Astrocyte (in vitro differentiated cells and primary cell): ENCODE results near the gene FGA. TPM values are rescaled to one million over a fixed set of nuclear protein-coding genes. Genes with fewer than 3 reads are reported as not detected.

Source experiments
- DNase-seq: peaks from one replicate; pipeline ENCODE4 v3.0.0-alpha.2; 2010; ENCODE audit warnings: low read depth
- FAIRE-seq: peaks from 2 replicates; lab custom pipeline; 2011; peaks lifted over from hg19 to GRCh38; lab: Jason Lieb, UNC
- H2AFZ ChIP-seq: 2 replicates; pipeline ENCODE4 v1.6.0; 2012; ENCODE audit warnings: low read depth, low read length, inconsistent platforms
- H3K27ac ChIP-seq: 2 replicates; pipeline ENCODE4 v1.5.1; 2011; ENCODE audit warnings: low read depth, low read length, inconsistent platforms
- H3K27me3 ChIP-seq: 2 replicates; pipeline ENCODE4 v1.6.0; 2011; ENCODE audit warnings: low read length, inconsistent platforms; ENCODE audit not compliant: insufficient read depth
- H3K36me3 ChIP-seq: 2 replicates; pipeline ENCODE4 v1.5.1; 2011; ENCODE audit warnings: low read length, inconsistent platforms; ENCODE audit not compliant: insufficient read depth
- H3K4me1 ChIP-seq: 2 replicates; pipeline ENCODE4 v1.5.1; 2011; ENCODE audit warnings: low read length, inconsistent platforms; ENCODE audit not compliant: insufficient read depth
- H3K4me2 ChIP-seq: 2 replicates; pipeline ENCODE4 v1.6.0; 2012; ENCODE audit warnings: low read length, inconsistent platforms
- H3K4me3 ChIP-seq: 2 replicates; pipeline ENCODE4 v1.5.1; 2011; ENCODE audit warnings: low read depth, mild to moderate bottlenecking, low read length, inconsistent platforms; ENCODE audit not compliant: insufficient read depth
- H3K79me2 ChIP-seq: 2 replicates; pipeline ENCODE4 v1.6.0; 2012; ENCODE audit warnings: mild to moderate bottlenecking, low read length, inconsistent platforms; ENCODE audit not compliant: insufficient read depth
- H3K9ac ChIP-seq: 2 replicates; pipeline ENCODE4 v1.6.0; 2012; ENCODE audit warnings: mild to moderate bottlenecking, low read length, inconsistent platforms
- H3K9me3 ChIP-seq: 2 replicates; pipeline ENCODE4 v1.5.1; 2012; ENCODE audit warnings: low read depth, mild to moderate bottlenecking, low read length, inconsistent platforms; ENCODE audit not compliant: insufficient read depth
- H4K20me1 ChIP-seq: 2 replicates; pipeline ENCODE4 v1.6.0; 2012; ENCODE audit warnings: low read length, inconsistent platforms; ENCODE audit not compliant: insufficient read depth
- H3K27ac Mint-ChIP-seq: one replicate; pipeline ENCODE4 v1.8.0; 2021; ENCODE audit warnings: mild to moderate bottlenecking, mixed read lengths; ENCODE audit not compliant: unreplicated experiment
- H3K27me3 Mint-ChIP-seq: one replicate; pipeline ENCODE4 v1.8.0; 2021; ENCODE audit warnings: low read depth, mixed read lengths; ENCODE audit not compliant: unreplicated experiment
- H3K36me3 Mint-ChIP-seq: one replicate; pipeline ENCODE4 v1.8.0; 2021; ENCODE audit warnings: low read depth, mixed read lengths; ENCODE audit not compliant: unreplicated experiment
- H3K4me1 Mint-ChIP-seq: one replicate; pipeline ENCODE4 v1.8.0; 2021; ENCODE audit warnings: low read depth, mixed read lengths; ENCODE audit not compliant: unreplicated experiment
- H3K4me3 Mint-ChIP-seq: one replicate; pipeline ENCODE4 v1.8.0; 2021; ENCODE audit warnings: mild to moderate bottlenecking, moderate library complexity, mixed read lengths; ENCODE audit not compliant: unreplicated experiment
- H3K9me3 Mint-ChIP-seq: one replicate; pipeline ENCODE4 v1.8.0; 2021; ENCODE audit warnings: mild to moderate bottlenecking, mixed read lengths; ENCODE audit not compliant: unreplicated experiment
- EZH2 ChIP-seq: IDR thresholded peaks from 2 replicates; pipeline ENCODE4 v1.6.1; 2012; ENCODE audit warnings: mild to moderate bottlenecking, low read length, inconsistent platforms; ENCODE audit not compliant: insufficient read depth
- total RNA-seq: library from RNA; stranded (reverse); gene quantifications from 2 replicates; pipeline ENCODE4 v1.2.1, GENCODE V29; 2021
- TF ChIP-seq, protein P1 (sequence below): IDR thresholded peaks from 2 replicates; pipeline ENCODE4 v1.5.1; 2011; ENCODE audit warnings: low read depth, mild to moderate bottlenecking, inconsistent platforms, low read length, moderate library complexity; ENCODE audit not compliant: insufficient read depth

FGA gene
- total RNA-seq, 1 donor from 2014 or later: not detected

DNA sequence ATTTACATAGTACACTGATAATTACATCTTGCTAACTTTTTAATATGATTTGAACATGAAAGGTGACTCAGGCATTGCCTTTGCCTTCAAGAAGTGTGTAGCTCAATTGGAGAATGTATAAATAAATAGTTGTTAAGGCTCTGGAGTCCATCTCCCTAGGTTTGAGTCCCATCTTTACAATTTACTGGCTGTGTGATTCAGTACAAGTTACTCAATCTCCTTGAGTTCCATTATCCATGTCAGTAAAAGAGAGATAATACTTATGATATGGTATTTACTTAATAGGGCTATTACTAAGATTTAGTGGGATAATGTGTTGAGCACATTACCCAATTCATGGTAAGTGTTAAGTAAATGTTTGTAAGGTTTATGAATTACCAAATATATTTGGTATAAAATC lies 23.8 kb upstream of the FGA start:
- H3K9me3 ChIP-seq: no peaks in the 10 kb centered on the region
- FAIRE-seq (no peak), DNase-seq (no peak)
- no peaks in the 10 kb centered on the region for H3K4me1 ChIP-seq
- Mint-ChIP-seq H3K4me3 (no peak overlapping the region), H3K36me3 (no peaks in the 10 kb centered on the region), H3K9me3 (no peaks in the 10 kb centered on the region), H3K27me3 (no peaks in the 10 kb centered on the region), H3K4me1 (no peaks in the 10 kb centered on the region), H3K27ac (no peak overlapping the region)
- H3K79me2 ChIP-seq: no peaks in the 10 kb centered on the region
- TF ChIP-seq, protein P1, sequence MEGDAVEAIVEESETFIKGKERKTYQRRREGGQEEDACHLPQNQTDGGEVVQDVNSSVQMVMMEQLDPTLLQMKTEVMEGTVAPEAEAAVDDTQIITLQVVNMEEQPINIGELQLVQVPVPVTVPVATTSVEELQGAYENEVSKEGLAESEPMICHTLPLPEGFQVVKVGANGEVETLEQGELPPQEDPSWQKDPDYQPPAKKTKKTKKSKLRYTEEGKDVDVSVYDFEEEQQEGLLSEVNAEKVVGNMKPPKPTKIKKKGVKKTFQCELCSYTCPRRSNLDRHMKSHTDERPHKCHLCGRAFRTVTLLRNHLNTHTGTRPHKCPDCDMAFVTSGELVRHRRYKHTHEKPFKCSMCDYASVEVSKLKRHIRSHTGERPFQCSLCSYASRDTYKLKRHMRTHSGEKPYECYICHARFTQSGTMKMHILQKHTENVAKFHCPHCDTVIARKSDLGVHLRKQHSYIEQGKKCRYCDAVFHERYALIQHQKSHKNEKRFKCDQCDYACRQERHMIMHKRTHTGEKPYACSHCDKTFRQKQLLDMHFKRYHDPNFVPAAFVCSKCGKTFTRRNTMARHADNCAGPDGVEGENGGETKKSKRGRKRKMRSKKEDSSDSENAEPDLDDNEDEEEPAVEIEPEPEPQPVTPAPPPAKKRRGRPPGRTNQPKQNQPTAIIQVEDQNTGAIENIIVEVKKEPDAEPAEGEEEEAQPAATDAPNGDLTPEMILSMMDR: no peak
- no peak for TF ChIP-seq EZH2
- H4K20me1 ChIP-seq: no peaks in the 10 kb centered on the region
- no peak overlapping the region for H3K4me2 ChIP-seq
- no peak overlapping the region for H3K4me3 ChIP-seq
- H3K27me3 ChIP-seq: peaks cover 2% of the 10 kb centered on the region
- H3K36me3 ChIP-seq: no peaks in the 10 kb centered on the region
- no peak overlapping the region for H2AFZ ChIP-seq
- no peak overlapping the region for H3K9ac ChIP-seq
- no peak overlapping the region for H3K27ac ChIP-seq

DNA sequence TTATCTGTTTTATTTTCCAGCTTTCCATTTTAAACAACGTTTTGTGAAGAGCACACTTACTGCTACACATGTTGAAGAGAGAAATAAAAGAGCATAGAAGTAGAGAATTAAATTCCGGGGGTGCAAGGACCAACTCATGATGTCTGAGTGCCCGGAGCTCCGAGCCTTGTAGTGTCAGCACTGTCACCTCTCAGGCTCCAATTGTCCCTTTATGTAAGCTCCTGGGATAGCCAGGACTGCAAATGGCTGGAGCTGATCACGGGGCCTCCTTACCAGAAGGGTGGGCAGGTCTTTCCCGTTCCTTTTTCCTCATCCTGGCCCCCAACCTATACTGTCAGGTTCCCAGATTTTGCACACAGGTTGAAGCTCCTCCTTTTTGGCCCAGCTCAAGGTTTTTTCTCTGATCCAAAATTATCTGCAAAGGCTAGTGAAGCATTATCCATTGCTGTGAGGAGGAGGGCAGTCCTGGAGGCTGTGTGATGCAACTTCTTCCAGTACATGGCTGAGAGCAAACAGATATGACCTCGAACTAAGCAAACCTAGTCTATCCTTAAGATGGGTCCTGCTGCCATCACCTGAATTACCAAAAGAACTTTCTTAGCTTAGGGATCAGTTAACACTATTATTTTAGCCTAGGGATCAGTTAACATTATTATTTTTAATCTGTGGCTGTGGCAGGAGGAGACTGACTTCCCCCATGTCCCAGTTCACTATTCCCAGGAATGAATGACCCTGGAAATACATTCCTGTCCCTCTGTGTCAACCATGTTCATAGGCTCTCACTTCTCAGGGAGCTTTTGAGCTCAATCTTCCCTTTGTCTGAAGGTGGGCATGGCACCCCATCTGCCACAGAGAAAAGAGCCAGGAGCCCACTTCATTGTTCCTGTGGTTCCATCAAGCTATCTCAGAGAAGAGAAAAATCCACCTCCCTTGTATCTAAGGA lies 22.2 kb upstream of the FGA start, which contains the start of gene FGG:
TSS of gene FGG (minus strand) at position 185 of the 943 bp plus-strand sequence. CDS start at position 138, 47 bp downstream.
- Histone ChIP-seq H3K27me3 (peaks cover 2% of the 10 kb centered on the region), H4K20me1 (no peaks in the 10 kb centered on the region), H3K4me2 (no peak within 1 kb of the TSS), H2AFZ (no peak within 1 kb of the TSS), H3K9me3 (no peaks in the 10 kb centered on the region), H3K79me2 (no peaks in the 10 kb centered on the region), H3K36me3 (no peaks in the 10 kb centered on the region), H3K4me3 (no peak within 1 kb of the TSS), H3K9ac (no peak within 1 kb of the TSS), H3K27ac (no peak within 1 kb of the TSS), H3K4me1 (no peaks in the 10 kb centered on the region)
- no peak within 1 kb of the TSS for H3K27ac Mint-ChIP-seq
- no peak for DNase-seq
- H3K4me3 Mint-ChIP-seq: no peak within 1 kb of the TSS
- no peaks in the 10 kb centered on the region for H3K27me3 Mint-ChIP-seq
- H3K9me3 Mint-ChIP-seq: no peaks in the 10 kb centered on the region
- no peaks in the 10 kb centered on the region for H3K36me3 Mint-ChIP-seq
- TF ChIP-seq EZH2: no peak
- TF ChIP-seq, protein P1: no peak
- no peak for FAIRE-seq
- no peaks in the 10 kb centered on the region for H3K4me1 Mint-ChIP-seq

DNA sequence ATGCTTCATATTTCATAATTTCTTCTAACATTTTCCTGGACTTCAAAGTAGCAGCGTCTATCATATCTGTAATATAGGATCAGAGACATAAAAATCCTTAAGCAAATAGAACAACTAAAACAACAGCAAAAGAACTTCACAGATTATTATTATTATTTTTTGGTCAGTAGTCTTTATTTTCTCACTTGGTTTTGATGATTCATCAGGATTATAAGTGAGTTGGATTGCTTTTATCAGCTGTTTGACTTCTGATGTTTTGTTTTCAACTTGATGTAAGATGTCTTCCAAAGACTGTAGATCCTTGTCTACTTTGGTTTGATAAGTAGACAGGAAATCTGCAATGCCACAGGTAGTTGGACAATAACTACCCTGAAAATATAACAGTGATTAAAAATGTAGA lies 21.3 kb upstream of the FGA start:
- H4K20me1 ChIP-seq: no peaks in the 10 kb centered on the region
- H3K36me3 ChIP-seq: no peaks in the 10 kb centered on the region
- H3K27me3 Mint-ChIP-seq: no peaks in the 10 kb centered on the region
- TF ChIP-seq, protein P1: no peak
- no peak for TF ChIP-seq EZH2
- H3K36me3 Mint-ChIP-seq: no peaks in the 10 kb centered on the region
- H3K4me1 Mint-ChIP-seq: no peaks in the 10 kb centered on the region
- no peaks in the 10 kb centered on the region for H3K4me1 ChIP-seq
- no peak overlapping the region for H2AFZ ChIP-seq
- peaks cover 2% of the 10 kb centered on the region for H3K27me3 ChIP-seq
- no peaks in the 10 kb centered on the region for H3K79me2 ChIP-seq
- H3K4me2 ChIP-seq: no peak overlapping the region
- H3K9me3 Mint-ChIP-seq: no peaks in the 10 kb centered on the region
- FAIRE-seq (no peak), DNase-seq (no peak)
- no peak overlapping the region for H3K27ac Mint-ChIP-seq
- no peaks in the 10 kb centered on the region for H3K9me3 ChIP-seq
- no peak overlapping the region for H3K4me3 ChIP-seq
- no peak overlapping the region for H3K4me3 Mint-ChIP-seq
- H3K9ac ChIP-seq: no peak overlapping the region
- H3K27ac ChIP-seq: no peak overlapping the region
